Activated naive CD8-positive, alpha-beta T cell (primary cell): ENCODE measurements around the gene OVCA2.

Experiments used
- H3K27ac Mint-ChIP-seq: one replicate; pipeline ENCODE4 v1.8.0; 2021; ENCODE audit warnings: mixed read lengths
- H3K27me3 Mint-ChIP-seq: one replicate; pipeline ENCODE4 v1.8.0; 2021; ENCODE audit warnings: mixed read lengths
- H3K36me3 Mint-ChIP-seq: one replicate; pipeline ENCODE4 v1.8.0; 2021; ENCODE audit warnings: mixed read lengths
- H3K4me1 Mint-ChIP-seq: one replicate; pipeline ENCODE4 v1.8.0; 2021; ENCODE audit warnings: low read depth, mixed read lengths
- H3K4me3 Mint-ChIP-seq: one replicate; pipeline ENCODE4 v1.8.0; 2021; ENCODE audit warnings: mild to moderate bottlenecking, mixed read lengths
- H3K9me3 Mint-ChIP-seq: one replicate; pipeline ENCODE4 v1.8.0; 2021; ENCODE audit warnings: low read depth, mixed read lengths

The OVCA2 gene

GRCh38 chr17:2068519-2069051 lies 26.8 kb downstream of the OVCA2 start:
- peak overlapping the region; percentile 40 for H3K4me3 Mint-ChIP-seq
- H3K27me3 Mint-ChIP-seq = no peaks in the 10 kb centered on the region
- H3K9me3 Mint-ChIP-seq = no peaks in the 10 kb centered on the region
- H3K36me3 Mint-ChIP-seq = peaks cover 29% of the 10 kb centered on the region
- H3K27ac Mint-ChIP-seq = peak overlapping the region; percentile 61
- H3K4me1 Mint-ChIP-seq = peaks cover 27% of the 10 kb centered on the region

GRCh38 chr17:2070241-2071023 lies 28.6 kb downstream of the OVCA2 start:
- Mint-ChIP-seq H3K36me3 (peaks cover 28% of the 10 kb centered on the region), H3K27me3 (no peaks in the 10 kb centered on the region), H3K27ac (peak overlapping the region; percentile 86), H3K4me3 (peak overlapping the region; percentile 67), H3K9me3 (no peaks in the 10 kb centered on the region), H3K4me1 (peaks cover 28% of the 10 kb centered on the region)

DNA sequence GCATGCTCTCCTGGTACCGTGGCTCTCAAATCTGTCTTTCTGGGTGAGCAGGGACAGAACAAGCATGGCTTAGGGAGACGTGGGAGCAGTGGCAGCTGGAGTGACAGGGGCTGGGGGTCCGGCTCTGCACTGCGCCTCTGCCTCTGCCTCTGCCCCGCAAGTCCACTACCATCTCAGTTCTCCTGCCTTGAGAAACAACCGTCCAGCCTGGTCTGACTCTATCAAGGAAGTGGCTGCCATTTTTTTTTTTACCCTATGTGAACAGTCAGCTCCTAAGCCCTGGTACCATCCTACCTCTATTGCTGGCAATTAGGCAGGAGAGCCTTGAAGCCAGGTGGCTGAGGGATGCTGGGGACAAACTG lies 29.2 kb downstream of the OVCA2 start:
- Mint-ChIP-seq H3K36me3 (peaks cover 26% of the 10 kb centered on the region), H3K4me3 (no peak overlapping the region), H3K27me3 (no peaks in the 10 kb centered on the region), H3K4me1 (peaks cover 29% of the 10 kb centered on the region), H3K9me3 (no peaks in the 10 kb centered on the region), H3K27ac (peak overlapping the region; percentile 41)

DNA sequence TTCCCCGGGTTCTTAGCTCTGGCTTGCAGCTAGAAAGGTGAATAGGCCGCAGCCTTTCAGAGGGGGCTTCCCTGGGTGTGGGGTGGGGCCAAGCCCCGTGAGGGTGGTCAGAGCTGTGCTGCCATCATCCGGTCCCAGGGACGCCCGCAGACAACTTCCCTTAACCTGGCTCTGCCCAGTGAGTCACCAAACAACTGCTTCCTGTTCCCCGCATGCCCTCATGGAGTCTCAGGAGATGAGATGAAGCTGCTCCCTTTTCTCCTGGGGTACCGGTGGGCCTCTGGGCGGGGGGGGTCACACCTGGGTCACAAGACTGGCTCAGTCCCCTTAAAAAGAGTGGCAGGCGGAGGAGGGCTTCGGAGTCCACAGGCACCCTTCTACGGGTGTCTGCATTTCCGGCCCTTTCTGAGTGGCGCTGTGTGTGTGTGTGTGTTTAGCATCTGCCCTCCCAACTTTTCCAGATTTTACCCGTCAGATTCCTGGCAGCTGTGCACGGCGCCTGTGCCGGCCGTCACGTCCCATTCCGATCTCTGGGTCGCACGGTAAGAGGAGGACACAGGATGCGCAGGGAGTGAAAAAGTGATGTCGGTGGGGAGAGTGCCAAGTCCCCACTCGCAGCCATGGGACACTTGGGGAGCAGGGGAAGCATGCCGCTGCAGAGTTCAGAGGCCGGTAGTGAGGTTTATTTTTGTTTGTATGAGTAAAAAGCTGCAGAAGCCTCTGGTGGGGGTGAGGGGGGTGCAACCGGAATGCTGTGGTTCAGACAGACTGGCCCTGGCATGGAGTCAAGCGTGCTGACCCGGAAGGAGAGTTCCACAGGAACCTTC lies 29.8 kb downstream of the OVCA2 start:
- Mint-ChIP-seq H3K4me3 (no peak overlapping the region), H3K27ac (no peak overlapping the region), H3K36me3 (peaks cover 23% of the 10 kb centered on the region), H3K9me3 (no peaks in the 10 kb centered on the region), H3K27me3 (no peaks in the 10 kb centered on the region), H3K4me1 (peaks cover 29% of the 10 kb centered on the region)

GRCh38 chr17:2074919-2075318 lies 33.1 kb downstream of the OVCA2 start:
- Mint-ChIP-seq H3K4me3 (no peak overlapping the region), H3K9me3 (no peaks in the 10 kb centered on the region), H3K27ac (no peak overlapping the region), H3K36me3 (peaks cover 30% of the 10 kb centered on the region), H3K27me3 (no peaks in the 10 kb centered on the region), H3K4me1 (peaks cover 18% of the 10 kb centered on the region)

DNA sequence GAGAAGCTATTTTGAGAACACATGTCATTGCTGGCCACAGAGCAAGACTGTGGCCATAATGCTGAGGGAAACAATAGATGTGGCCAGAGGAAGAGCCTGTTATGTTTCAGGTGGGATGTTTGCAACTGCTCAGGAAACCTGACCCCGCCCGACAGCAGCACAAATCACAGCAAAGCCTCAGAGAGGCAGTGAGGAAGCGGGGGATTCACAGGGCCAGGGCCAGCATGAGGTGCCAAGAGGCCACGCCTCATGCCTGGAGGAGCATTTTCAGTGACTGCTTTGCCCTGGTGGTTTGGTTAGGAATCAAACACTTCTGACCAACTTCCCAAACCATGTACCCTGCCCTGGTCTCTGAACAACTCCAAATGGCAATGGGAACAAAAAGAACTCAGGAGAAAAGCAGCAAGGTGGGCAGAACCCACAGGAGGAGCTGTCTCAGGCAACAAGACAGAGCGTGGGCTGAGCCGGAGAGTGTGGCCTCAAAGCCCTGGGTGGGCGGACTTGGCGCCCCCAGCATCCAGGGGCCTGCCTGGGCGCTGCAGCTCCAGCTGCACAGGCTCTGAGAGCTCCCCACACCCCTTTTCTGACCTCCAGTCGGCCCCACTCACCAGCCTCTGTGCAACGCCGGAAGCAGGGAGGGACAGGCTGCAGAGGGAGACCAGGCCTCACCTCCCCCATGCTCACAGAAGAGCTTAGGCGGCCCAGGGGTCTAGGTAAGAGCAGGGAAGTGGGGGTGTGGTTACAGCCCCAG lies 33.7 kb downstream of the OVCA2 start:
- Mint-ChIP-seq H3K27ac (no peak overlapping the region), H3K9me3 (no peaks in the 10 kb centered on the region)

GRCh38 chr17:2076087-2076984 lies 34.5 kb downstream of the OVCA2 start:
- peaks cover 27% of the 10 kb centered on the region for H3K36me3 Mint-ChIP-seq
- H3K4me1 Mint-ChIP-seq = peaks cover 6% of the 10 kb centered on the region
- no peak overlapping the region for H3K27ac Mint-ChIP-seq
- no peaks in the 10 kb centered on the region for H3K9me3 Mint-ChIP-seq
- no peaks in the 10 kb centered on the region for H3K27me3 Mint-ChIP-seq
- no peak overlapping the region for H3K4me3 Mint-ChIP-seq

More for the DNA sequence above, 33.7 kb downstream of the OVCA2 start:
- peaks cover 13% of the 10 kb centered on the region for H3K4me1 Mint-ChIP-seq
- H3K4me3 Mint-ChIP-seq = no peak overlapping the region
- peaks cover 27% of the 10 kb centered on the region for H3K36me3 Mint-ChIP-seq
- no peaks in the 10 kb centered on the region for H3K27me3 Mint-ChIP-seq

- H3K4me1 Mint-ChIP-seq = peaks cover 6% of the 10 kb centered on the region
Observed at GRCh38 chr17:2077040-2077439, 35.2 kb downstream of the OVCA2 start.

DNA sequence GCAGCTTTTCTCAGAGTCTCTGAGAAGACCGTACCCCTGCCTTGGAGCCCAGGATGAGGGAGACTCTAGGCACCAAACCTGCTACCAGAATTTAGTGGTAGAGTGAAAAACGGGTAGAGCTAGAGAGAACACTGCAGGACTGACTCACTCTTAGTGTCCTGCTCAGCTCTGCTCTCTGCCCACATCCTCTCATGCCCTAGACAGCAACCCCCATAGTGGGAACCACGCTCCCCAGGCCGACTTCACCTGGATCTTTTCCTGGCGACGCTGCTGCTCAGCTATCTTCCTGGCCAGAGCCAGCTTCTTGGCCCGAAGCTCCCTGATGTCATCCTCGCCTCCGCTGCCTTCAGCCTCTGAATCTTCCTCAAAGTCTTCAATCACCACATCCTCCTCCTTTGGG lies 39.7 kb downstream of the OVCA2 start:
- Mint-ChIP-seq H3K4me1 (peaks cover 3% of the 10 kb centered on the region), H3K4me3 (no peak overlapping the region), H3K27ac (no peak overlapping the region), H3K27me3 (no peaks in the 10 kb centered on the region), H3K36me3 (peaks cover 31% of the 10 kb centered on the region), H3K9me3 (no peaks in the 10 kb centered on the region)

More at GRCh38 chr17:2077040-2077439, 35.2 kb downstream of the OVCA2 start:
- Mint-ChIP-seq H3K27ac (no peak overlapping the region), H3K4me3 (no peak overlapping the region), H3K27me3 (no peaks in the 10 kb centered on the region), H3K36me3 (peaks cover 32% of the 10 kb centered on the region), H3K9me3 (no peaks in the 10 kb centered on the region)

DNA sequence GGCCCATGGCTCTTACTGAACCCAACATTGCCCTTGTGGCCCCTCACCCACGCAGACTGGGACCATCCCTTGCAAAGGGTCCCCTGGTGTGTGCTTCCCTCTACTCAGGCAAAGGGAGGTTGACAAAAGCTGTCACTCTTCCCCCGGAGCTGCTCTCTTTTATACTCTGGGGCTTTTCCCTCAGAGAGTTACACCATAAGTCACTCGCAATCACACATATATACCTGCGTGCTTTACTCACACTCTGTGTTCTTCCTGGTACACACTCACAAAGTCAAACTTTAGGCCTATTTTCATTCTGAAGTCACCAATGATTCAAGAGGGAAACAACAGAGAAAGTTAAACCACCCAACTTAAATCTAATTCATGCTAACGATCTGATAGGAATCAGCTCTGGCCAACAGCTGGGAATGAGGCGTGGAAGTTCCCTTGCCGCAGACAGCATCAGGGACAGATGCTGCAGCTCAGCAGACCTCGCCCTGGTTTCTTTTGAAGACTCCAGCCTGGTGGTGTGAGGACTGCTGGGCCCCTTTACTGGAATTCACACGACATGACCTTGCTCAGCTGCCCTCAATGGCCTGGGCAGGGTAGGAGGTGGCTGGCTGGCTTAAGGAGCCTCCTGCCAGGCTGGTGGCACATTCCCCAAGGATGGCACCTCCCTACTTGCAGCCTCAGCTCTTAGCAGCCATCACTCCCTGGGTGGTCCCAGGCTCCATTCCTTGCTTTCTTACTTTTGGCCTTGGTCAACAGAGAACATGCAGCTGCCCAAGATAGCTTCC lies 40.4 kb downstream of the OVCA2 start:
- Mint-ChIP-seq H3K4me1 (peaks cover 7% of the 10 kb centered on the region), H3K4me3 (no peak overlapping the region), H3K9me3 (no peaks in the 10 kb centered on the region), H3K36me3 (peaks cover 32% of the 10 kb centered on the region), H3K27me3 (no peaks in the 10 kb centered on the region), H3K27ac (no peak overlapping the region)

DNA sequence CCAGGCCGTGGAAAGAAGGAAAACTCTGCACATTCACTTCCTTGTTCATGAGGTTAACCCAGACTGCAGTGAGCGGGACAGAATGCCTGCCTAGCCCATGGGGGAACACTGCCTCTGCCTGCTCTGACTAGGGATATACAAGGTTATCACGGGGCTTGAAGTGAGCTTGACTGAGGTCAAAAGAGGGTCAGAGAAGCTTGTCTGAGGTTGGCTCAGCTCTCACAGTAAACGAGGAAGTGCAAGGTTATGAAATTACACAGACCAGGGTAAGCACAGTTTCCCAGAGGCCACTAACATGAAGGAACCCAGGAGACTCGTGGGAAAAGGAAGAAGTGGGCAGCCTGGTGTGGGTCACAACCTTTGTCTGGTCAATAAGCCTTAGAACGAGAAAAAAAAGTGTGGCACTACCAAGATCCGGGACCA lies 41.8 kb downstream of the OVCA2 start:
- H3K4me3 Mint-ChIP-seq = no peak overlapping the region

GRCh38 chr17:2084036-2084765 lies 42.4 kb downstream of the OVCA2 start:
- peaks cover 25% of the 10 kb centered on the region for H3K36me3 Mint-ChIP-seq
- no peaks in the 10 kb centered on the region for H3K27me3 Mint-ChIP-seq
- no peaks in the 10 kb centered on the region for H3K9me3 Mint-ChIP-seq
- H3K4me3 Mint-ChIP-seq = no peak overlapping the region
- peaks cover 27% of the 10 kb centered on the region for H3K4me1 Mint-ChIP-seq
- H3K27ac Mint-ChIP-seq = no peak overlapping the region

More for the DNA sequence above, 41.8 kb downstream of the OVCA2 start:
- H3K9me3 Mint-ChIP-seq = no peaks in the 10 kb centered on the region
- no peaks in the 10 kb centered on the region for H3K27me3 Mint-ChIP-seq
- no peak overlapping the region for H3K27ac Mint-ChIP-seq
- H3K36me3 Mint-ChIP-seq = peaks cover 26% of the 10 kb centered on the region
- H3K4me1 Mint-ChIP-seq = peaks cover 21% of the 10 kb centered on the region
